Peyer's patch (tissue), 4 donors: Measurements from ENCODE around the gene CELSR1. TPM values are rescaled to one million over a fixed set of nuclear protein-coding genes. Genes with fewer than 3 reads are reported as not detected.

ENCODE experiments used
- DNase-seq, 3 donors: peaks; one replicate each; pipeline ENCODE4 v3.0.0-alpha.2; 2017 to 2019
- H3K27ac ChIP-seq, 4 donors: fragments of 200-600 bp; sonication (generic); one replicate each; pipeline ENCODE4 v1.5.1; 2016 to 2019
- H3K27me3 ChIP-seq, 2 donors: fragments of 200-600 bp; sonication (generic); one replicate each; pipeline ENCODE4 v1.5.1; 2019
- H3K36me3 ChIP-seq, 3 donors: fragments of 200-600 bp; sonication (generic); one replicate each; pipeline ENCODE4 v1.5.1; 2016 to 2019
- H3K4me1 ChIP-seq, 4 donors: fragments of 200-600 bp; sonication (generic); one replicate each; pipeline ENCODE4 v1.5.1; 2016 to 2019
- H3K4me3 ChIP-seq, 4 donors: fragments of 200-600 bp; sonication (generic); 1 replicate in 3 of 4; 2 replicates in 1 of 4; pipeline ENCODE4 v1.5.1; 2016 to 2019; ENCODE audit warnings: mild to moderate bottlenecking in 1 of 4
- H3K9me3 ChIP-seq, 4 donors: fragments of 200-600 bp; sonication (generic); one replicate each; pipeline ENCODE4 v1.5.1; 2016 to 2019; ENCODE audit warnings: mild to moderate bottlenecking in 1 of 4
- CTCF ChIP-seq, 6 experiments: fragments of 450-650 bp in 4 of 6; fragments of 200-600 bp in 2 of 6; sonication (generic) in 1 of 6; IDR thresholded peaks; one replicate each; pipeline ENCODE4 v1.5.1; 2017 to 2019; ENCODE audit warnings: antibody characterized with exemption in 6 of 6, mild to moderate bottlenecking in 3 of 6, moderate library complexity in 1 of 6
- POLR2A ChIP-seq, 2 donors: fragments of 450-650 bp; IDR thresholded peaks; one replicate each; pipeline ENCODE4 v1.5.1; 2017; ENCODE audit warnings: antibody characterized with exemption in 2 of 2, mild to moderate bottlenecking in 2 of 2, moderate library complexity in 2 of 2
- total RNA-seq, 4 donors: library from RNA; depleted of rRNA; stranded (reverse); fragments of >200 nt; gene quantifications; one replicate each; pipeline ENCODE4 v1.1.0, GENCODE V29; 2016

The CELSR1 gene
- total RNA-seq, 4 donors from 2014 or later = 1.1 to 22.3 (median 1.5) TPM

DNA sequence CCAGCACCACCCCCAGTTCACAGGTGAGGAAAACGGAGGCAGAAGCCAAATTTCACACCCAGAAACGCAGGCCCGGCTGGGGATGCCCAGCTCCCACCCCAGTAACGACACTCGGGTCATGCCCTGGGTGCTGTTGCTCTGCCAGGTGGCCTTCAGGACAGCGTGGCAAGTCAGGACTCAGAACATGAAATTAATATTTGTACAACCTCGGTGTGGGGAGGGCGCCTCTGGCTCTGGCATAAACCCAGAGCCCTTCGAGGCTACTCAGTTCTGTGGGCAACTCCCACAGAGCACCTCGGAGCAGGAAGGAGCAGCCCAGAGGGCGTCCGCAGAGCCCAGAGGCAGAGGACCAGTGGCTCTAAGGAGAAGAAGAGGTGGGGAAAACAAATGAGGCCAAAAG lies 71.6 kb downstream of the CELSR1 start:
- TF ChIP-seq POLR2A (IDR thresholded peaks at IDR 0.05) (no peak), CTCF (IDR thresholded peaks at IDR 0.05) (no peak)
- Histone ChIP-seq H3K9me3 (no peaks in the 10 kb centered on the region), H3K27ac (no peak overlapping the region), H3K36me3 (no peaks in the 10 kb centered on the region), H3K27me3 (no peaks in the 10 kb centered on the region), H3K4me1 (no peaks in the 10 kb centered on the region), H3K4me3 (no peak overlapping the region)
- no peak for DNase-seq

GRCh38 chr22:46465345-46465720 lies 72.1 kb downstream of the CELSR1 start:
- H3K27ac ChIP-seq = no peak overlapping the region
- no peaks in the 10 kb centered on the region for H3K4me1 ChIP-seq
- DNase-seq = no peak

GRCh38 chr22:46464701-46465344 lies 72.6 kb downstream of the CELSR1 start:
- Histone ChIP-seq H3K9me3 (no peaks in the 10 kb centered on the region), H3K36me3 (no peaks in the 10 kb centered on the region), H3K4me1 (no peaks in the 10 kb centered on the region), H3K27ac (no peak overlapping the region), H3K4me3 (no peak overlapping the region), H3K27me3 (no peaks in the 10 kb centered on the region)
- no peak for DNase-seq
- TF ChIP-seq CTCF (IDR thresholded peaks at IDR 0.05) = no peak
- no peak for TF ChIP-seq POLR2A (IDR thresholded peaks at IDR 0.05)

More at GRCh38 chr22:46465345-46465720, 72.1 kb downstream of the CELSR1 start:
- Histone ChIP-seq H3K27me3 (no peaks in the 10 kb centered on the region), H3K36me3 (no peaks in the 10 kb centered on the region), H3K4me3 (no peak overlapping the region), H3K9me3 (no peaks in the 10 kb centered on the region)
- no peak for TF ChIP-seq POLR2A (IDR thresholded peaks at IDR 0.05)
- TF ChIP-seq CTCF (IDR thresholded peaks at IDR 0.05) = no peak

- Histone ChIP-seq H3K27ac (no peak overlapping the region), H3K36me3 (no peaks in the 10 kb centered on the region), H3K9me3 (no peaks in the 10 kb centered on the region), H3K4me1 (no peaks in the 10 kb centered on the region), H3K27me3 (no peaks in the 10 kb centered on the region), H3K4me3 (no peak overlapping the region)
- no peak for DNase-seq
- TF ChIP-seq POLR2A (IDR thresholded peaks at IDR 0.05) = no peak
- no peak for TF ChIP-seq CTCF (IDR thresholded peaks at IDR 0.05)
Observed at GRCh38 chr22:46464296-46464695, 73.1 kb downstream of the CELSR1 start.

- H3K4me1 ChIP-seq = no peaks in the 10 kb centered on the region
- H3K9me3 ChIP-seq = no peaks in the 10 kb centered on the region
- H3K27ac ChIP-seq = no peak overlapping the region
- no peak for DNase-seq
- H3K27me3 ChIP-seq = no peaks in the 10 kb centered on the region
- TF ChIP-seq CTCF (IDR thresholded peaks at IDR 0.05) (no peak), POLR2A (IDR thresholded peaks at IDR 0.05) (no peak)
- no peak overlapping the region for H3K4me3 ChIP-seq
- H3K36me3 ChIP-seq = no peaks in the 10 kb centered on the region
Observed at GRCh38 chr22:46463435-46464227, 73.8 kb downstream of the CELSR1 start.
